Measurements from ENCODE around the gene XRRA1.

The XRRA1 gene

GRCh38 chr11:74949753-74950137, 854 bp upstream of the XRRA1 start:
- DNase-seq, result no peak

GRCh38 chr11:74948546-74948897, 369 bp downstream of the XRRA1 start:
- DNase-seq, result no peak

GRCh38 chr11:74942073-74942759, 6.7 kb downstream of the XRRA1 start:
- DNase-seq, result no peak

GRCh38 chr11:74941492-74941891, 7.4 kb downstream of the XRRA1 start:
- no peak for DNase-seq

- DNase-seq, result no peak
Measured at GRCh38 chr11:74937696-74938475, 11.0 kb downstream of the XRRA1 start.

GRCh38 chr11:74936976-74937375, 11.9 kb downstream of the XRRA1 start:
- no peak for DNase-seq

GRCh38 chr11:74936087-74936486, 12.8 kb downstream of the XRRA1 start:
- no peak for DNase-seq

GRCh38 chr11:74935285-74935684, 13.6 kb downstream of the XRRA1 start:
- DNase-seq, result no peak

GRCh38 chr11:74933765-74934164, 15.1 kb downstream of the XRRA1 start:
- no peak for DNase-seq

- DNase-seq, result no peak
Measured at GRCh38 chr11:74932797-74933196, 16.1 kb downstream of the XRRA1 start.

GRCh38 chr11:74932169-74932568, 16.7 kb downstream of the XRRA1 start:
- no peak for DNase-seq

- peak; percentile 31 for DNase-seq
Measured at GRCh38 chr11:74929431-74930363, 19.2 kb downstream of the XRRA1 start.

- DNase-seq, result no peak
Measured at GRCh38 chr11:74927496-74927895, 21.4 kb downstream of the XRRA1 start.

GRCh38 chr11:74926304-74927030, 22.4 kb downstream of the XRRA1 start:
- no peak for DNase-seq

- no peak for DNase-seq
Measured at GRCh38 chr11:74925281-74925680, 23.6 kb downstream of the XRRA1 start.

- DNase-seq, result no peak
Measured at GRCh38 chr11:74923125-74923524, 25.8 kb downstream of the XRRA1 start.

- no peak for DNase-seq
Measured at GRCh38 chr11:74909812-74910211, 39.1 kb downstream of the XRRA1 start.

GRCh38 chr11:74909385-74909784, 39.5 kb downstream of the XRRA1 start:
- DNase-seq, result no peak

GRCh38 chr11:74905326-74905725, 43.6 kb downstream of the XRRA1 start:
- no peak for DNase-seq

GRCh38 chr11:74902342-74902741, 46.5 kb downstream of the XRRA1 start:
- DNase-seq, result no peak

GRCh38 chr11:74896311-74896710, 52.6 kb downstream of the XRRA1 start:
- DNase-seq, result no peak

- DNase-seq, result no peak
Measured at GRCh38 chr11:74895340-74896116, 53.4 kb downstream of the XRRA1 start.
